Transverse colon (tissue), 4 donors: ENCODE measurements around the gene SMARCD2. TPM values are rescaled to one million over a fixed set of nuclear protein-coding genes. Genes with fewer than 3 reads are reported as not detected.

Experiments used
- DNase-seq: peaks from one replicate; pipeline ENCODE4 v3.0.0-alpha.2; 2019
- H3K27ac ChIP-seq, 4 donors: fragments of 200-600 bp; sonication (generic); 2 replicates each; pipeline ENCODE4 v1.5.1; 2016 to 2018; ENCODE audit warnings: inconsistent platforms in 4 of 4
- H3K27me3 ChIP-seq: fragments of 200-600 bp; sonication (generic); 2 replicates; pipeline ENCODE4 v1.5.1; 2017; ENCODE audit warnings: inconsistent platforms
- H3K36me3 ChIP-seq, 4 donors: fragments of 200-600 bp; sonication (generic); 2 replicates each; pipeline ENCODE4 v1.5.1; 2017 to 2019; ENCODE audit warnings: inconsistent platforms in 4 of 4
- H3K4me1 ChIP-seq, 4 donors: fragments of 200-600 bp; sonication (generic); 2 replicates each; pipeline ENCODE4 v1.5.1; 2017 to 2020; ENCODE audit warnings: inconsistent platforms in 4 of 4
- H3K4me3 ChIP-seq, 4 donors: fragments of 200-600 bp; sonication (generic); 1 replicate in 1 of 4; 2 replicates in 3 of 4; pipeline versions ENCODE4 v1.5.1 to v1.6.1; 2017 to 2019; ENCODE audit warnings: inconsistent platforms in 4 of 4
- H3K9me3 ChIP-seq, 2 donors: fragments of 200-600 bp; sonication (generic); 2 replicates each; pipeline ENCODE4 v1.5.1; 2017 to 2019; ENCODE audit warnings: inconsistent platforms in 2 of 2
- CTCF ChIP-seq, 5 experiments: fragments of 200-600 bp in 3 of 5; fragments of 450-650 bp in 2 of 5; sonication (generic) in 3 of 5; IDR thresholded peaks; 1 replicate in 2 of 5; 2 replicates in 3 of 5; pipeline ENCODE4 v1.5.1; 2016 to 2017; ENCODE audit warnings: antibody characterized with exemption in 5 of 5, inconsistent platforms in 3 of 5, mild to moderate bottlenecking in 2 of 5, moderate library complexity in 1 of 5
- EP300 ChIP-seq: sonication (generic); formaldehyde crosslinking; IDR thresholded peaks from one replicate; pipeline ENCODE4 v1.6.1; 2017; ENCODE audit warnings: antibody characterized with exemption, low read depth
- POLR2A ChIP-seq: fragments of 450-650 bp; IDR thresholded peaks from one replicate; pipeline ENCODE4 v1.6.1; 2016; ENCODE audit warnings: antibody characterized with exemption, mild to moderate bottlenecking, moderate library complexity
- POLR2AphosphoS5 ChIP-seq, 3 donors: sonication (generic); formaldehyde crosslinking; IDR thresholded peaks; one replicate each; pipeline ENCODE4 v1.6.1; 2016; ENCODE audit warnings: antibody characterized with exemption in 3 of 3
- WGBS, 2 donors: methylation state at CpG; one replicate each; pipeline ENCODE4 v1.1.5; 2018; ENCODE audit warnings: low coverage in 1 of 2; 5-methylcytosine and 5-hydroxymethylcytosine counted together
- in situ Hi-C, 4 donors: fragments of 200-750 bp; cut with MboI; loops; one replicate each; pipeline versions ENCODE4 v1.15.0 to v1.15.1; 2017; ENCODE audit warnings: low sequenced_read_pairs in 3 of 4, low pct_ligation_motif_present in 1 of 4, low pct_unique_long_range_greater_than_20kb in 1 of 4
- intact Hi-C: fragments of 100-400 bp; cut with DNase I; formaldehyde crosslinking; loops from one replicate; pipeline ENCODE4 v1.15.1; 2023; ENCODE audit warnings: low total_unique reads
- total RNA-seq, 4 donors: library from RNA; depleted of rRNA; stranded (reverse); fragments of >200 nt; gene quantifications; one replicate each; pipeline ENCODE4 v1.1.0, GENCODE V29; 2016

SMARCD2 gene
- total RNA-seq, 4 donors from 2014 or later: 99.0 to 130 (median 109) TPM

- Histone ChIP-seq H3K4me3 (no peak overlapping the region), H3K36me3 (peaks cover 0 to 88% (median 43%) of the 10 kb centered on the region in 4 donors), H3K9me3 (no peaks in the 10 kb centered on the region), H3K4me1 (no peaks in the 10 kb centered on the region), H3K27me3 (no peaks in the 10 kb centered on the region), H3K27ac (no peak overlapping the region)
- TF ChIP-seq POLR2A (no peak), POLR2AphosphoS5 (IDR thresholded peaks at IDR 0.05) (no peak), EP300 (no peak), CTCF (IDR thresholded peaks at IDR 0.05) (no peak)
- intact Hi-C loops (no loop called here), in situ Hi-C loops (no loop called here)
- WGBS, 2 donors: 86 to 97% methylated on average over 4 of the region's 4 CpGs
- DNase-seq: no peak
These were observed 25.8 kb downstream of the SMARCD2 start for GRCh38 chr17:63816669-63817068.

GRCh38 chr17:63816123-63816522 is 26.4 kb downstream of the SMARCD2 start:
- DNase-seq: no peak
- TF ChIP-seq POLR2A (no peak), CTCF (IDR thresholded peaks at IDR 0.05) (no peak), POLR2AphosphoS5 (IDR thresholded peaks at IDR 0.05) (no peak), EP300 (no peak)
- in situ Hi-C loops: no loop called here
- Histone ChIP-seq H3K36me3 (peaks cover 0 to 89% (median 44%) of the 10 kb centered on the region in 4 donors), H3K4me1 (no peaks in the 10 kb centered on the region), H3K4me3 (no peak overlapping the region), H3K27me3 (no peaks in the 10 kb centered on the region), H3K27ac (no peak overlapping the region), H3K9me3 (no peaks in the 10 kb centered on the region)
- intact Hi-C loops: no loop called here
- 82 to 91% methylated on average over 1 to 2 of the region's 2 CpGs for WGBS, 2 donors

- H3K27me3 ChIP-seq: no peaks in the 10 kb centered on the region
- H3K36me3 ChIP-seq: peaks cover 0 to 98% (median 48%) of the 10 kb centered on the region in 4 donors
- WGBS, 2 donors: 77 to 100% methylated on average over 2 to 9 of the region's 9 CpGs
- in situ Hi-C loops: no loop called here
- no peak for DNase-seq
- no peaks in the 10 kb centered on the region for H3K9me3 ChIP-seq
- no peak overlapping the region for H3K27ac ChIP-seq
- H3K4me3 ChIP-seq: no peak overlapping the region
- TF ChIP-seq EP300: no peak
- TF ChIP-seq CTCF (IDR thresholded peaks at IDR 0.05): no peak
- TF ChIP-seq POLR2AphosphoS5 (IDR thresholded peaks at IDR 0.05): no peak
- TF ChIP-seq POLR2A: no peak
- no peaks in the 10 kb centered on the region for H3K4me1 ChIP-seq
- intact Hi-C loops: no loop called here
These were observed 32.5 kb downstream of the SMARCD2 start for GRCh38 chr17:63809970-63810369.

DNA sequence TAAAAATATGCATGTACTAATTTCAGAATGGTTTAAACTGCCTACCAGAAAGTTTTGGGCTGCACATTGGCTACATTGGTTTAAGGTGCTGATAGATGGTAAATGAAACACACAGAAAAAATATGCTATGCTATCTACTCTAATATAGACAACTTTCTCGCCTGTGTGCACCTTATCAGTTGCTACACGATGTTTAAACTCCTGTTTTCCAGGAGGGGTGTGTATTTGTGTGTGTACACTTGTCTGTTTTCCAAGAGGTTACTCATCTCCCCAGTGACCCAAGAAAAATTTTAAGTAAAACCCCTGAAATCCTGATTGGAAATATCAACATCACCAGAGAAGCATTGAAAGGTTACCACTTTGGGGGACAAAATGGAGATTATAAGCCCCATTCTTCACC is 36.9 kb downstream of the SMARCD2 start:
- intact Hi-C loops (no loop called here), in situ Hi-C loops (no loop called here)
- TF ChIP-seq CTCF (IDR thresholded peaks at IDR 0.05) (no peak), EP300 (no peak)
- no peak for DNase-seq
- 77 to 85% methylated on average over 2 of the region's 2 CpGs for WGBS, 2 donors
- Histone ChIP-seq H3K27me3 (no peaks in the 10 kb centered on the region), H3K36me3 (peaks cover 0 to 97% (median 49%) of the 10 kb centered on the region in 4 donors), H3K4me1 (no peaks in the 10 kb centered on the region), H3K4me3 (no peak overlapping the region), H3K27ac (no peak overlapping the region), H3K9me3 (no peaks in the 10 kb centered on the region)
